MG63 (cell line): Measurements from ENCODE around the gene PRELID3B. TPM values are rescaled to one million over a fixed set of nuclear protein-coding genes. Genes with fewer than 3 reads are reported as not detected.
"Not testable (repeated sequence)": the region's sequence is repeated elsewhere in the genome, so short reads cannot be mapped to it uniquely, and the experiment has no call there.

Source experiments
- DNase-seq: peaks from one replicate; pipeline ENCODE4 v3.0.0-alpha.2; 2020
- H3K27me3 ChIP-seq: fragments of 250-450 bp; sonication (Bioruptor Pico); 2 replicates; pipeline ENCODE4 v1.5.1; 2020; ENCODE audit warnings: mild to moderate bottlenecking, moderate library complexity
- H3K36me3 ChIP-seq: fragments of 250-450 bp; sonication (Bioruptor Pico); 2 replicates; pipeline ENCODE4 v1.5.1; 2020; ENCODE audit warnings: mild to moderate bottlenecking, moderate library complexity
- H3K4me3 ChIP-seq: fragments of 250-450 bp; sonication (Bioruptor Pico); 2 replicates; pipeline ENCODE4 v1.5.1; 2020; ENCODE audit warnings: mild to moderate bottlenecking, moderate library complexity
- H3K9me3 ChIP-seq: fragments of 250-450 bp; sonication (Bioruptor Pico); 2 replicates; pipeline ENCODE4 v1.5.1; 2020; ENCODE audit warnings: mild to moderate bottlenecking, moderate library complexity
- total RNA-seq: library from RNA; depleted of rRNA; stranded (reverse); fragments of >200 nt; shearing (Covaris generic); gene quantifications from 2 replicates; pipeline ENCODE4 v1.2.3, GENCODE V29; 2014; ENCODE audit warnings: low replicate concordance

Gene PRELID3B
- total RNA-seq, 1 experiment from 2014 or later, result 177 TPM

DNA sequence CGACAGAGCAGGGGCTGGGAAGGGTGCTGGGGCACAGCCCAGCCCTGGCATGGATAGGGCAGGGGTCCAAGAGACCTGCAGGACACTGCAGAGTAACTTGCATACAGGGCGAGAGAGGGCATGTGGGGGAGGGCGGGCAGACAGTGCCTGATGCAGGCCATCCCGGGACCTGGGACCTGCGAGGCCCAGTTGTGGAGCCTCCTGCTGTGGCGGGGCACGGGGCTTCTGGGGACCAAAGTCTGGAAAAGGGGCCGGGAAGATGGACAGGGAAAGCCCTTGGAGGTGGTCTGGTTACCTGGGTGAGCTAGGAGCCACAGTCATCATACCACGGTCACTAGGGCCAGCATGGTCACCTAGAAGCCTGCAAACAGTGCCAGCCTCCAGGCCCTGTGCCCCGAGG lies 23.8 kb downstream of the PRELID3B start:
- Histone ChIP-seq H3K36me3 (peaks cover 8% of the 10 kb centered on the region), H3K9me3 (no peaks in the 10 kb centered on the region)

DNA sequence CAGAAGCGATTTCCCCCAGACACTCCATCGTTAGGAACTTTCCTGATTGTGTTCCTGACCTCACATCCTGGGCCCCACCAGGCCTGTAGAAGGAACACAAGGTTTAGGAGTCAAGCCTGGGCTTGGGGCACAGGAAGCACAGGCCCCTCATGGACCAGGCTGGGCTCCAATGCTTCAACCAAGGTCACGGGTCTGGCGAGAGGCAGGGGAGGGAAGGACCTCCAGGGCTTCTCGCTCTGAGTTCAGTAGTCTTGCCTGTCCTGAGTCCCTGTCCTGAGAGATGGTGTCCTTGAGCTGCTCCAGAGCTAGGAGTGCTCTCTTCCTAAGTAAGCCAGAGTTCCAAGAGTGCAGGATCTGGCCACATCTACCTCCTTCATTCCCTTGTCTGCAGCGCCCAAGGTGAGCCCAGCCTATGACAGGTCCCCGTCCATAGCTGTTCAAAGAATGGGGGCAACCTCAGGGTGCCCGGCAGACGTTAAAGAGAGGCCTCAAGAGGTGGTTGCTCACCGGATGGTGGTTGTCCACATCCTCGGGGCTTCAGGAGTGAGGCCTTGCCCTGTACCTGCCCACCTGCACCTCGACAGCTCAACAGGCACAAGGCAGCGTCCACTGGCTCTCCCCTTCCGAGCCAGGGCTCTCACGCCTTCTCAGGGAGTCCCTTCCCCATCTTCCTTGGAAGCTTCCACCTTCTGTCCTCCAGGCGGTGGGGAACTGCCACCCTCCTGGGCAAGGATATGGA lies 24.9 kb downstream of the PRELID3B start:
- no peaks in the 10 kb centered on the region; the same call in none of the 2 replicates for H3K36me3 ChIP-seq
- H3K4me3 ChIP-seq, result no peak overlapping the region
- H3K27me3 ChIP-seq, result no peaks in the 10 kb centered on the region
- no peaks in the 10 kb centered on the region for H3K9me3 ChIP-seq
- DNase-seq, result no peak

More for the DNA sequence above, 23.8 kb downstream of the PRELID3B start:
- H3K27me3 ChIP-seq, result no peaks in the 10 kb centered on the region
- DNase-seq, result no peak
- no peak overlapping the region for H3K4me3 ChIP-seq

- Histone ChIP-seq H3K4me3 (no peak overlapping the region), H3K9me3 (no peaks in the 10 kb centered on the region), H3K36me3 (no peaks in the 10 kb centered on the region; the same call in 1 of the 2 replicates), H3K27me3 (no peaks in the 10 kb centered on the region)
- DNase-seq, result no peak
These were observed 25.6 kb downstream of the PRELID3B start for GRCh38 chr20:59016795-59017492.

DNA sequence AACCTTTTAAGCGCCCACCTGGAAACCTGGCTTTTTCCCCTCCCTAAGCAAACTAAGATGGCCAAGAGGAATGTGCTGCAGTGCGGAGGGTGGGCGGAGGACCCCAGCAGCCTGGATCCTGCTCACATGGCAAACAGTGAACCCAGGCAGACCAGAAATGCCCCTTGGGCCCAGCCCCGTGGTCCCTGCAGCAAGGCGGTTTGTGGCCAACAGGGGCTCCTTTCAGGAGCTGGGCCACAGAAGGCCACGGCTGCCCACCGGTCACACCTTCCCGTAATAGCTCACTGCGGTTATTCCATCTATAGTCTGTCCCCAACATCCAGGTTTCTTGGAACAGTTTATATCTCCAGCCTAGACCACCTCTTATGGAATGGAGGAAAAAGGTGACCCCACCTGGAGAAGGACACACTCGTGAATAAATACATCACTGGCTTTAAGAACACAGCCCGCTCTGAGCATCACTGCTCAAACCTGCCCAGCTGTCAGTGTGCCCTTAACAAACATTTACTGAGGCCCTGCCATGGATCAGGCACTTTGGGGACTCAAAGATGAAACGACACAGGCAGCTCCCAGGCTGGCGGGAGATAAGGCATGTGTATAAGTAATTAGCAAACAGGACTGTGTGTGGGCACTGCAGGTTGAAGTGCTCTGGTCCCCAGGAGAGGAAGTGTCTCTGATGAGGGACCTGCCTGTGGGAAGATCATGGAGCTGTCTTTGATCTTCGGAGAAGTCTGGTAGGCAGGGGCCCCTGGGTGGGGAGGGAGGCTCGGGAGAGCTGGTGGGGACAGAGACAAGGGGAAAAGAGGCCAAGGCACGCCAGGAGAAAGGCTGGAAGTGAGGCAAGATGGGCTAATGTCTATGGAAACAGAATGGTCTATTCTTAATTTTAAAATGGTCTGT lies 26.5 kb downstream of the PRELID3B start:
- Histone ChIP-seq H3K27me3 (no peaks in the 10 kb centered on the region), H3K9me3 (no peaks in the 10 kb centered on the region), H3K4me3 (no peak overlapping the region), H3K36me3 (no peaks in the 10 kb centered on the region; the same call in 1 of the 2 replicates)
- DNase-seq, result no peak

GRCh38 chr20:59015411-59015810 lies 27.2 kb downstream of the PRELID3B start:
- Histone ChIP-seq H3K4me3 (no peak overlapping the region), H3K36me3 (no peaks in the 10 kb centered on the region; the same call in 1 of the 2 replicates), H3K27me3 (no peaks in the 10 kb centered on the region), H3K9me3 (no peaks in the 10 kb centered on the region)
- no peak for DNase-seq

GRCh38 chr20:59014680-59015389 lies 27.8 kb downstream of the PRELID3B start:
- Histone ChIP-seq H3K9me3 (no peaks in the 10 kb centered on the region), H3K36me3 (no peaks in the 10 kb centered on the region; the same call in 1 of the 2 replicates), H3K4me3 (no peak overlapping the region), H3K27me3 (no peaks in the 10 kb centered on the region)
- no peak for DNase-seq

- Histone ChIP-seq H3K4me3 (no peak overlapping the region), H3K36me3 (no peaks in the 10 kb centered on the region), H3K9me3 (no peaks in the 10 kb centered on the region), H3K27me3 (no peaks in the 10 kb centered on the region)
- peak; percentile 45 for DNase-seq
These were observed 28.5 kb downstream of the PRELID3B start for GRCh38 chr20:59013959-59014608.

- H3K9me3 ChIP-seq, result no peaks in the 10 kb centered on the region
- H3K27me3 ChIP-seq, result no peaks in the 10 kb centered on the region
- no peak for DNase-seq
- no peaks in the 10 kb centered on the region for H3K36me3 ChIP-seq
- H3K4me3 ChIP-seq, result no peak overlapping the region
These were observed 29.3 kb downstream of the PRELID3B start for GRCh38 chr20:59013031-59013951.

GRCh38 chr20:59011874-59012157 lies 30.8 kb downstream of the PRELID3B start:
- H3K27me3 ChIP-seq, DNase-seq, H3K4me3 ChIP-seq, H3K9me3 ChIP-seq, H3K36me3 ChIP-seq: not testable (repeated sequence)

DNA sequence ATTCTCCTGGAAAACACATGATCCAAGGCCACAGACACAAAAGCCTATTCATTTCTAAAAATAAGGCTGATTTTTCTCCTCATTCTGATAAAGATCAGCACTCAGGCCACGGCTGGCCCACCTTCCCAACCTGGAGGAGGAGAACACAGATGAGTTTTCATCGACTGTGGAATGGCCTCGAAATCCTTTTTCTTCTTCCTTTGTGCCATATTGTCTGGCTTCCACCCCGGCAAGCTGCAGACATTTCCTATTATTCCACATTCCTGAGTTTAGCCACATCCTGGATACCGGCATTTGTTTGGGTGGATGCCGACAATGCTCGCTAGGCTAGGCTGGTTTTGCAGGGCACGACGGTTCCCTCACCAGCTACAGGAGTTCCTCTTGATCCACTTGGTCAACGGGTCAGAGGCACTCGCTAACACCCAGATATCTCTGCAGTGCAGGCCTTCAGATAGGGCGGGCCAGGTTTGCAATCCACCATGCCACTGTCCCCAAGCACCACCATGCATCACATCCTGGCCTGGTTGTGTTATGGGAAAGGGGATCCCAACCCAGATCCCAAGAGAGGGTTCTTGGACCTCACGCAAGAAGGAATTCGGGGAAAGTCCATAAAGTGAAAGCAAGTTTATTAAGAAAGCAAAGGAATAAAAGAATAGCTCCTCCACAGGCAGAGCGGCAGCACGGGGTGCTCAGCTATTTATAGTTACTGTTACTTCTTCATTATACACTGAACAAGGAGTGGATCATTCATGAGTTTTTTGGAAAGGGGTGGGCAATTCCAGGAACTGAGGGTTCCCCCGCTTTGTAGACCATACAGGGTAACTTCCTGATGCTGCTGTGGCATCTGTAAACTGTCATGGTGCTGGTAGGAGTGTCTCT lies 31.4 kb downstream of the PRELID3B start:
- peak; percentile 87 for DNase-seq
- H3K9me3 ChIP-seq, result no peaks in the 10 kb centered on the region
- H3K27me3 ChIP-seq, result no peaks in the 10 kb centered on the region
- H3K4me3 ChIP-seq, result no peak overlapping the region
- H3K36me3 ChIP-seq, result peaks cover 5% of the 10 kb centered on the region

- DNase-seq, result no peak
- Histone ChIP-seq H3K27me3 (no peaks in the 10 kb centered on the region), H3K4me3 (no peak overlapping the region), H3K36me3 (peaks cover 12% of the 10 kb centered on the region), H3K9me3 (no peaks in the 10 kb centered on the region)
These were observed 32.1 kb downstream of the PRELID3B start for GRCh38 chr20:59010321-59010994.

GRCh38 chr20:59008715-59009336 lies 33.8 kb downstream of the PRELID3B start:
- Histone ChIP-seq H3K27me3 (no peaks in the 10 kb centered on the region), H3K4me3 (no peak overlapping the region), H3K36me3 (peaks cover 27% of the 10 kb centered on the region), H3K9me3 (no peaks in the 10 kb centered on the region)
- DNase-seq, result no peak

- H3K4me3 ChIP-seq, result peak overlapping the region; percentile 95
- no peak for DNase-seq
These were observed 34.7 kb downstream of the PRELID3B start for GRCh38 chr20:59007665-59008511.

More at GRCh38 chr20:59007665-59008511, 34.7 kb downstream of the PRELID3B start:
- Histone ChIP-seq H3K27me3 (no peaks in the 10 kb centered on the region), H3K36me3 (peaks cover 37% of the 10 kb centered on the region), H3K9me3 (no peaks in the 10 kb centered on the region)
